Stimulated activated CD8-positive, alpha-beta memory T cell treated with anti-CD3 and anti-CD28 coated beads, Interleukin-7, amount 100 ng/mL, for 4 hours (primary cell): Measurements from ENCODE around the gene NUP214.
"Not testable (repeated sequence)": the region's sequence is repeated elsewhere in the genome, so short reads cannot be mapped to it uniquely, and the experiment has no call there.

Source experiments
- DNase-seq, 2 donors: peaks; one replicate each; pipeline ENCODE4 v3.0.0-alpha.2; 2020; ENCODE audit warnings: low read depth in 2 of 2

Gene NUP214

GRCh38 chr9:131116281-131117120 is 8.9 kb upstream of the NUP214 start:
- DNase-seq: no peak

GRCh38 chr9:131117121-131117761 is 8.1 kb upstream of the NUP214 start:
- DNase-seq: no peak

- no peak for DNase-seq
These were observed 7.6 kb upstream of the NUP214 start for GRCh38 chr9:131117762-131118145.

- no peak for DNase-seq
These were observed 5.8 kb upstream of the NUP214 start for GRCh38 chr9:131119600-131119999.

GRCh38 chr9:131120620-131121228 is 4.7 kb upstream of the NUP214 start:
- no peak for DNase-seq

- no peak for DNase-seq
These were observed 4.0 kb upstream of the NUP214 start for GRCh38 chr9:131121346-131121745.

- no peak for DNase-seq
These were observed 3.2 kb upstream of the NUP214 start for GRCh38 chr9:131122158-131122557.

GRCh38 chr9:131125038-131125287 is 423 bp upstream of the NUP214 start:
- no peak for DNase-seq

GRCh38 chr9:131126059-131126426 is 657 bp downstream of the NUP214 start:
- DNase-seq: no peak

GRCh38 chr9:131129183-131129582 is 3.8 kb downstream of the NUP214 start:
- DNase-seq: no peak

- DNase-seq: no peak
These were observed 13.3 kb downstream of the NUP214 start for GRCh38 chr9:131138676-131139075.

- DNase-seq: no peak
These were observed 14.7 kb downstream of the NUP214 start for GRCh38 chr9:131140112-131140511.

GRCh38 chr9:131140550-131140949 is 15.2 kb downstream of the NUP214 start:
- DNase-seq: no peak

- DNase-seq: no peak
These were observed 16.8 kb downstream of the NUP214 start for GRCh38 chr9:131142160-131142559.

- no peak for DNase-seq
These were observed 18.8 kb downstream of the NUP214 start for GRCh38 chr9:131144201-131144600.

GRCh38 chr9:131145245-131145644 is 19.9 kb downstream of the NUP214 start:
- no peak for DNase-seq

GRCh38 chr9:131146186-131146585 is 20.8 kb downstream of the NUP214 start:
- DNase-seq: no peak

GRCh38 chr9:131148276-131148675 is 22.9 kb downstream of the NUP214 start:
- no peak for DNase-seq

GRCh38 chr9:131148966-131149687 is 23.7 kb downstream of the NUP214 start:
- DNase-seq: no peak

- no peak for DNase-seq
These were observed 24.3 kb downstream of the NUP214 start for GRCh38 chr9:131149688-131150053.

- no peak for DNase-seq
These were observed 28.2 kb downstream of the NUP214 start for GRCh38 chr9:131153595-131153994.

GRCh38 chr9:131158673-131159072 is 33.3 kb downstream of the NUP214 start:
- not testable (repeated sequence) for DNase-seq
